Measurements from ENCODE around the gene SIGLEC9. TPM values are rescaled to one million over a fixed set of nuclear protein-coding genes. Genes with fewer than 3 reads are reported as not detected.

The SIGLEC9 gene
- 10 to 100 TPM in 1 of 7 donors, 1 to 10 TPM in 6; 1.7 to 10.4 (median 3.1) TPM for total RNA-seq
- 1 to 10 TPM; 2.5 TPM for polyA plus RNA-seq
- long read RNA-seq, donor 1, transcript SIGLEC9-201 (7 exons, 1,690 nt): major isoform, 19 of 39 reads
- long read RNA-seq, donor 1, partial matches to known transcripts: 7 of 39 reads
- long read RNA-seq, donor 1, other reads (novel, unspliced or antisense): 12 of 39 reads
- long read RNA-seq, donor 2, partial matches to known transcripts: 0 of 7 reads
- long read RNA-seq, donor 2, other reads (novel, unspliced or antisense): 7 of 7 reads
- long read RNA-seq, donor 3, transcript SIGLEC9-201 (7 exons, 1,690 nt): major isoform, 16 of 25 reads
- long read RNA-seq, donor 3, partial matches to known transcripts: 4 of 25 reads
- long read RNA-seq, donor 3, other reads (novel, unspliced or antisense): 4 of 25 reads

GRCh38 chr19:51124729-51125128, at the start of gene SIGLEC9:
Gene SIGLEC9 (plus strand): TSS chr19:51124906. CDS start chr19:51124975, 69 bp downstream.
- peak within 1 kb of the TSS in 1 of 2 donors; percentile 24 for H3K27ac ChIP-seq
- no peaks in the 10 kb centered on the region for H3K9me3 ChIP-seq
- WGBS, 3 donors: 38 to 46% (median 42%) methylated on average over 11 to 14 of the region's 14 CpGs
- DNase-seq: peak in 4 of 5 donors; percentile 44 to 82 (median 60)
- H3K27me3 ChIP-seq: no peaks in the 10 kb centered on the region
- TF ChIP-seq POLR2A (IDR thresholded peaks at IDR 0.05) (no peak), EP300 (IDR thresholded peaks at IDR 0.05) (no peak)
- TF ChIP-seq, protein P1, sequence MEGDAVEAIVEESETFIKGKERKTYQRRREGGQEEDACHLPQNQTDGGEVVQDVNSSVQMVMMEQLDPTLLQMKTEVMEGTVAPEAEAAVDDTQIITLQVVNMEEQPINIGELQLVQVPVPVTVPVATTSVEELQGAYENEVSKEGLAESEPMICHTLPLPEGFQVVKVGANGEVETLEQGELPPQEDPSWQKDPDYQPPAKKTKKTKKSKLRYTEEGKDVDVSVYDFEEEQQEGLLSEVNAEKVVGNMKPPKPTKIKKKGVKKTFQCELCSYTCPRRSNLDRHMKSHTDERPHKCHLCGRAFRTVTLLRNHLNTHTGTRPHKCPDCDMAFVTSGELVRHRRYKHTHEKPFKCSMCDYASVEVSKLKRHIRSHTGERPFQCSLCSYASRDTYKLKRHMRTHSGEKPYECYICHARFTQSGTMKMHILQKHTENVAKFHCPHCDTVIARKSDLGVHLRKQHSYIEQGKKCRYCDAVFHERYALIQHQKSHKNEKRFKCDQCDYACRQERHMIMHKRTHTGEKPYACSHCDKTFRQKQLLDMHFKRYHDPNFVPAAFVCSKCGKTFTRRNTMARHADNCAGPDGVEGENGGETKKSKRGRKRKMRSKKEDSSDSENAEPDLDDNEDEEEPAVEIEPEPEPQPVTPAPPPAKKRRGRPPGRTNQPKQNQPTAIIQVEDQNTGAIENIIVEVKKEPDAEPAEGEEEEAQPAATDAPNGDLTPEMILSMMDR (IDR thresholded peaks at IDR 0.05): no peak
- peaks cover 22% of the 10 kb centered on the region for H3K4me1 ChIP-seq (ENCODE audit: insufficient read depth)
- no peak within 1 kb of the TSS for H3K4me3 ChIP-seq
- intact Hi-C loops (cut with DNase I): no loop called here
- no peaks in the 10 kb centered on the region for H3K36me3 ChIP-seq

- 85 to 89% (median 88%) methylated on average over 5 of the region's 5 CpGs for WGBS, 3 donors
- H3K4me1 ChIP-seq (ENCODE audit: insufficient read depth): no peaks in the 10 kb centered on the region
- DNase-seq: no peak
- intact Hi-C loops (cut with DNase I): no loop called here
- H3K9me3 ChIP-seq: no peaks in the 10 kb centered on the region
- H3K27ac ChIP-seq: no peak overlapping the region
- no peaks in the 10 kb centered on the region for H3K36me3 ChIP-seq
- no peaks in the 10 kb centered on the region for H3K27me3 ChIP-seq
- no peak overlapping the region for H3K4me3 ChIP-seq
- TF ChIP-seq POLR2A (IDR thresholded peaks at IDR 0.05) (no peak), EP300 (IDR thresholded peaks at IDR 0.05) (no peak)
- TF ChIP-seq, protein P1 (IDR thresholded peaks at IDR 0.05): no peak
Measured at GRCh38 chr19:51075998-51076397, 48.7 kb upstream of the SIGLEC9 start.

DNA sequence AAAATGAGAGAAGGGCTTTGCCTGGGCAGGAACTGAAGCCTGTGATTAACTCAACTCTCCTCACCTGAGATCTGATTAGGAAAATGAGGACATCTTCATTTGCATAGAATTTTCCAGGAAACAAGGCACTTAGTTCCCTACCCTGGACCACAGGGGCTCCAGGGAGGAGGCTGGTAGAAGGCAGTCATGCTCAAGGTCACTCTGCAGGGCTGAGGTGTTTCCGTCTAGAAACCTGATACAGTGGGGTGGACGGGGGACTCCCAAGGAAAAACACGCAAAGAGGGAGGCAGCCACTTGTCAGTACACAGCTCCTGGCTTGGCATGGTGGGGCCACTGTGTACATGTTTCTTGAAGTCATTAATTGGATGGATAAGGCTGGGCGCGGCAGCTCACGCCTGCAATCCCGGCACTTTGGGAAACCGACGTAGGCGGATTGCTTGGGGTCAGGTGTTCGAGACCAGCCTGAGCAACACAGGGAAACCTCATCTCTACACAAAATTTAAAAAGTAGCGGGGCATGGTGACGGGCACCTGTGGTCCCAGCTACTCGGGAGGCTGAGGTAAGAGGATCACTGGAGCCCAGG, 48.0 kb upstream of the SIGLEC9 start:
- Histone ChIP-seq H3K4me1 (ENCODE audit: insufficient read depth) (no peaks in the 10 kb centered on the region), H3K27me3 (no peaks in the 10 kb centered on the region)
- intact Hi-C loops (cut with DNase I): no loop called here

DNA sequence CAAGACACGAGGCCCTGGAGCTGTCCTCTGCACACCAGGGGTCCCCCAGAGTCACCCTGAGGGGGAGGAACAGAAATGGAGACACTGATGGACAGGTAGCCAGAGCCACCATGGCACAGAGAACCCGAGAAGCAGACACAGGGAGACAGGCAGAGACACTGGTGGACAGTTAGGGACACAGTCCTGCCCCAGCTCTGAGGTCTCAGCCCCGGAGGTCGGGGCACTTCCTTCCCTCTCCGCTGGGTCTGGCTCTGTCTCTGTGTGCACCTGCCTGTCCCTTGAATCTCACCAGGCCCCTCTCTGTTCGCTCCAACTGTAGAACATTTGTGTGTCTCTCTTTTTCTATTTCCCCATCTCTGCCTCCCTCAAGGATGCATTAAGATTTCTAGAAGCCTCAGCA, 46.6 kb upstream of the SIGLEC9 start:
- no peaks in the 10 kb centered on the region for H3K36me3 ChIP-seq
- intact Hi-C loops (cut with DNase I): no loop called here
- H3K4me1 ChIP-seq (ENCODE audit: insufficient read depth): no peaks in the 10 kb centered on the region
- no peak overlapping the region for H3K4me3 ChIP-seq
- no peak for DNase-seq
- H3K27ac ChIP-seq: no peak overlapping the region
- 79 to 85% (median 80%) methylated on average over 6 of the region's 6 CpGs for WGBS, 3 donors
- TF ChIP-seq EP300 (IDR thresholded peaks at IDR 0.05) (no peak), POLR2A (IDR thresholded peaks at IDR 0.05) (no peak)
- TF ChIP-seq, protein P1 (IDR thresholded peaks at IDR 0.05): no peak
- no peaks in the 10 kb centered on the region for H3K27me3 ChIP-seq
- H3K9me3 ChIP-seq: no peaks in the 10 kb centered on the region

More for the DNA sequence above, 48.0 kb upstream of the SIGLEC9 start:
- TF ChIP-seq POLR2A (IDR thresholded peaks at IDR 0.05) (no peak), EP300 (IDR thresholded peaks at IDR 0.05) (no peak)
- TF ChIP-seq, protein P1 (IDR thresholded peaks at IDR 0.05): no peak
- H3K9me3 ChIP-seq: no peaks in the 10 kb centered on the region
- no peaks in the 10 kb centered on the region for H3K36me3 ChIP-seq
- no peak overlapping the region for H3K27ac ChIP-seq
- H3K4me3 ChIP-seq: no peak overlapping the region
- WGBS, 3 donors: 69 to 74% (median 70%) methylated on average over 14 of the region's 14 CpGs
- no peak for DNase-seq

Measured in ovary (tissue), 10 donors.